Duodenal mucosa (tissue), 2 donors: ENCODE results near the gene GARRE1.

Source experiments
- H3K27ac ChIP-seq: one replicate; pipeline ENCODE4 v1.7.0; 2013; ENCODE audit warnings: low read depth, low read length
- H3K27me3 ChIP-seq, 2 donors: one replicate each; pipeline ENCODE4 v1.7.0; 2013; ENCODE audit warnings: low read length in 2 of 2, control low read depth in 1 of 2; ENCODE audit not compliant: insufficient read depth in 2 of 2, control insufficient read depth in 1 of 2
- H3K36me3 ChIP-seq, 2 donors: one replicate each; pipeline ENCODE4 v1.7.0; 2013; ENCODE audit warnings: low read length in 2 of 2, control low read depth in 1 of 2; ENCODE audit not compliant: insufficient read depth in 2 of 2, control insufficient read depth in 1 of 2
- H3K4me1 ChIP-seq, 2 donors: one replicate each; pipeline ENCODE4 v1.7.0; 2013; ENCODE audit warnings: low read length in 2 of 2, control low read depth in 1 of 2; ENCODE audit not compliant: insufficient read depth in 2 of 2, control insufficient read depth in 1 of 2
- H3K4me3 ChIP-seq, 2 donors: one replicate each; pipeline ENCODE4 v1.7.0; 2013; ENCODE audit warnings: low read length in 2 of 2, low read depth in 1 of 2
- H3K9ac ChIP-seq, 2 donors: one replicate each; pipeline ENCODE4 v1.7.0; 2013; ENCODE audit warnings: low read length in 2 of 2, low read depth in 1 of 2
- H3K9me3 ChIP-seq, 2 donors: one replicate each; pipeline ENCODE4 v1.7.0; 2013; ENCODE audit warnings: low read length in 2 of 2, control low read depth in 1 of 2; ENCODE audit not compliant: control insufficient read depth in 1 of 2

The GARRE1 gene

GRCh38 chr19:34288381-34288780 lies 34.0 kb downstream of the GARRE1 start:
- no peaks in the 10 kb centered on the region for H3K4me1 ChIP-seq

GRCh38 chr19:34291235-34291634 lies 36.9 kb downstream of the GARRE1 start:
- H3K36me3 ChIP-seq = peaks cover 0 to 6% of the 10 kb centered on the region in 2 donors
- no peak overlapping the region for H3K4me3 ChIP-seq
- no peaks in the 10 kb centered on the region for H3K4me1 ChIP-seq
- no peak overlapping the region for H3K27ac ChIP-seq
- peaks cover 0 to 4% of the 10 kb centered on the region in 2 donors for H3K9me3 ChIP-seq
- H3K9ac ChIP-seq = no peak overlapping the region
- no peaks in the 10 kb centered on the region for H3K27me3 ChIP-seq

More at GRCh38 chr19:34288381-34288780, 34.0 kb downstream of the GARRE1 start:
- H3K36me3 ChIP-seq = peaks cover 0 to 6% of the 10 kb centered on the region in 2 donors
- H3K27me3 ChIP-seq = no peaks in the 10 kb centered on the region
- H3K9me3 ChIP-seq = peaks cover 0 to 4% of the 10 kb centered on the region in 2 donors
- no peak overlapping the region for H3K4me3 ChIP-seq
- H3K27ac ChIP-seq = no peak overlapping the region
- H3K9ac ChIP-seq = no peak overlapping the region

DNA sequence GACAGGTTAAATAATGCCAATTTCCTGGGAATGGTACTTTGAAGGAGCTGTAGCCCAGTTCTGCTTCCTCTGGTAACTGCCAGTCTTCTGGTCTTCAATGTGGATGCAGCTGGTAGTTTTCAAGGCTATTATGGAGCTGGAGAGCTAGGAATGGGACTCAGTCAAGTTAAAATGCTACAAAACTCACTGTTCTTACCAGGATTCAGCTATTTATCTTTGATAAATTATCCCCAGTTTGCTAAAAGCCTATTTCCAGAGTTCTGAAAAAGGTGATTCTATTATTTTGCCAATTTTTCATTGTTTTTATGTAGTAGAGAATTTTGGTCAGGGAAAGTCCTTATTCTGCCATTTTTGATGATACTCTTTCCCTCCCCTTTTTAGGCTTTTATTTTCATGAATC lies 40.7 kb downstream of the GARRE1 start:
- Histone ChIP-seq H3K27me3 (no peaks in the 10 kb centered on the region), H3K9me3 (no peaks in the 10 kb centered on the region), H3K36me3 (no peaks in the 10 kb centered on the region), H3K4me1 (peaks cover 6 to 10% of the 10 kb centered on the region in 2 donors), H3K9ac (no peak overlapping the region), H3K4me3 (no peak overlapping the region), H3K27ac (no peak overlapping the region)

- no peak overlapping the region for H3K9ac ChIP-seq
- H3K27me3 ChIP-seq = no peaks in the 10 kb centered on the region
- H3K4me1 ChIP-seq = peaks cover 6 to 10% of the 10 kb centered on the region in 2 donors
- peak overlapping the region in 1 of 2 donors; percentile 32 for H3K4me3 ChIP-seq
- H3K36me3 ChIP-seq = peaks cover 0 to 4% of the 10 kb centered on the region in 2 donors
- peak overlapping the region; percentile 33 for H3K27ac ChIP-seq
- no peaks in the 10 kb centered on the region for H3K9me3 ChIP-seq
Measured at GRCh38 chr19:34298891-34299520, 44.7 kb downstream of the GARRE1 start.

GRCh38 chr19:34299576-34299975 lies 45.2 kb downstream of the GARRE1 start:
- H3K9me3 ChIP-seq = no peaks in the 10 kb centered on the region
- no peak overlapping the region for H3K9ac ChIP-seq
- H3K27me3 ChIP-seq = no peaks in the 10 kb centered on the region
- H3K36me3 ChIP-seq = peaks cover 0 to 4% of the 10 kb centered on the region in 2 donors
- peak overlapping the region; percentile 33 for H3K27ac ChIP-seq
- H3K4me1 ChIP-seq = peaks cover 6 to 10% of the 10 kb centered on the region in 2 donors
- no peak overlapping the region for H3K4me3 ChIP-seq

DNA sequence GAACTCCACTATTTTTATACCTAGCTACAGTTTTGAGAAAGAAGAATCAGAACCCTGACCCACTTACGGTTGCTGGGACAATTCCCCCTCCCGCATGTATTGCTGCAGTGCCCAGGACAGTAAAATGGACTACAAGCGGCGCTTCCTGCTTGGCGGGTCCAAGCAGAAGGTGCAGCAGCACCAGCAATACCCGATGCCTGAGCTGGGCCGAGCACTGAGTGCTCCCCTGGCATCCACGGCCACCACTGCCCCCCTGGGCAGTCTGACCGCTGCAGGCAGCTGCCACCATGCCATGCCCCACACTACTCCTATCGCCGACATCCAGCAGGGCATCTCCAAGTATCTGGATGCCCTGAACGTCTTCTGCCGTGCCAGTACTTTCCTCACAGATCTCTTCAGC lies 46.0 kb downstream of the GARRE1 start:
- Histone ChIP-seq H3K36me3 (peaks cover 4 to 5% of the 10 kb centered on the region in 2 donors), H3K4me1 (peaks cover 7 to 10% of the 10 kb centered on the region in 2 donors), H3K27me3 (no peaks in the 10 kb centered on the region), H3K9ac (no peak overlapping the region), H3K9me3 (no peaks in the 10 kb centered on the region), H3K4me3 (no peak overlapping the region), H3K27ac (no peak overlapping the region)

GRCh38 chr19:34300962-34301361 lies 46.6 kb downstream of the GARRE1 start:
- Histone ChIP-seq H3K4me1 (peaks cover 12 to 13% of the 10 kb centered on the region in 2 donors), H3K36me3 (peaks cover 4 to 6% of the 10 kb centered on the region in 2 donors), H3K27ac (no peak overlapping the region), H3K4me3 (no peak overlapping the region), H3K9me3 (no peaks in the 10 kb centered on the region), H3K27me3 (no peaks in the 10 kb centered on the region), H3K9ac (no peak overlapping the region)
